Erythroblast (primary cell): ENCODE data around the gene LRRC10B.

Experiments used
- GATA1 ChIP-seq: IDR thresholded peaks from 2 replicates; pipeline ENCODE4 v1.6.1; 2011; ENCODE audit warnings: low read depth, mild to moderate bottlenecking, control low read depth, low read length, moderate library complexity
- POLR2A ChIP-seq: IDR thresholded peaks from 2 replicates; pipeline ENCODE4 v1.6.1; 2011; ENCODE audit warnings: mild to moderate bottlenecking, low read length

DNA sequence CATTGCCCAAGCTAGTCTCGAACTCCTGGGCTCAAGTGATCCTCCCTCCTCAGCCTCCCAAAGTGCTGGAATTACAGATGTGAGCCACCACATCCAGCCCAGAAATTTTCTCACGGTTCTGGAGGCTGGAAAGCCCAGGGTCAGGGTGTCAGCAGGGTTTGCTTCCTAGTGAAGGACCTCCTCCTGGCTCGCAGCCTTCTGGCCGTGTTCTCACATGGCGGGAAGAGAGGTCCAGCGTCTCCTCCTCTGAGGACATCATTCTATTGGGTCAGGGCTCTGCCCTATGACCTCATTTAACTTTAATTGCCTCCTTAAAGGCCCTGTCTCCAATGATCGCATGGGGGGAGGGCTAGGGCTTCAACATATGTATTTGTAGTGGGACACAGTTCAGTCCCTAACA lies 40.5 kb upstream of the LRRC10B start:
- TF ChIP-seq POLR2A (no peak), GATA1 (no peak)
